Body of pancreas (tissue), 4 donors: ENCODE results near the gene PHACTR3.

Experiments
- POLR2A ChIP-seq, 3 donors: fragments of 450-650 bp; IDR thresholded peaks; one replicate each; pipeline ENCODE4 v1.6.1; 2016; ENCODE audit warnings: antibody characterized with exemption in 3 of 3, mild to moderate bottlenecking in 2 of 3
- TF ChIP-seq, protein P1 (sequence below), 7 experiments: fragments of 450-650 bp in 4 of 7; fragments of 200-600 bp in 3 of 7; sonication (generic) in 3 of 7; IDR thresholded peaks; one replicate each; pipeline ENCODE4 v1.5.1; 2016 to 2019; ENCODE audit warnings: antibody characterized with exemption in 7 of 7

DNA sequence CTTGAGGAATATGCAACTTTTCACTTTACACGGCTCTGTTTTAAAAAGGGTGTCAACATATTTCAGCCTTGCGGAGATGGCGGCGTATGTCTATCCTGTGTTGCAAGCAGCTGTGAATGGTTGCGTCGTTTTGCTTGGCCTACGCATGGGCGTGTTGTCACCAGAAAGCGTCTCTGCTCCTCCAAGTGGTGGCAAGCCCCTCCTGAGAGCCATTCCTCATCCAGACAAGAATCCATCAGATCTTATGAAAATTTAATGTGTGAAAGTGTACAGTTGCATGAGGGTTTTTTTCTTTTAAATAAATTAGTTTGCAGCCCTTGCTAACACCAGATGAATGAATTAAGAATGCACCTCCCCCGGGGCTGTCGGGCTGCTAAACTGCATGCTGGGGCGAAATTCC, 114.4 kb downstream of the PHACTR3 start:
- TF ChIP-seq, protein P1, sequence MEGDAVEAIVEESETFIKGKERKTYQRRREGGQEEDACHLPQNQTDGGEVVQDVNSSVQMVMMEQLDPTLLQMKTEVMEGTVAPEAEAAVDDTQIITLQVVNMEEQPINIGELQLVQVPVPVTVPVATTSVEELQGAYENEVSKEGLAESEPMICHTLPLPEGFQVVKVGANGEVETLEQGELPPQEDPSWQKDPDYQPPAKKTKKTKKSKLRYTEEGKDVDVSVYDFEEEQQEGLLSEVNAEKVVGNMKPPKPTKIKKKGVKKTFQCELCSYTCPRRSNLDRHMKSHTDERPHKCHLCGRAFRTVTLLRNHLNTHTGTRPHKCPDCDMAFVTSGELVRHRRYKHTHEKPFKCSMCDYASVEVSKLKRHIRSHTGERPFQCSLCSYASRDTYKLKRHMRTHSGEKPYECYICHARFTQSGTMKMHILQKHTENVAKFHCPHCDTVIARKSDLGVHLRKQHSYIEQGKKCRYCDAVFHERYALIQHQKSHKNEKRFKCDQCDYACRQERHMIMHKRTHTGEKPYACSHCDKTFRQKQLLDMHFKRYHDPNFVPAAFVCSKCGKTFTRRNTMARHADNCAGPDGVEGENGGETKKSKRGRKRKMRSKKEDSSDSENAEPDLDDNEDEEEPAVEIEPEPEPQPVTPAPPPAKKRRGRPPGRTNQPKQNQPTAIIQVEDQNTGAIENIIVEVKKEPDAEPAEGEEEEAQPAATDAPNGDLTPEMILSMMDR (IDR thresholded peaks at IDR 0.05) = no peak
- no peak for TF ChIP-seq POLR2A (IDR thresholded peaks at IDR 0.05)
